Measurements from ENCODE around the gene KCNMA1. TPM values are rescaled to one million over a fixed set of nuclear protein-coding genes. Genes with fewer than 3 reads are reported as not detected.
A peak's percentile ranks its signal among the peaks of the same experiment; 100 is the strongest.

The KCNMA1 gene
- total RNA-seq, 4 donors from 2014 or later = 10.1 to 32.6 (median 20.1) TPM

- TF ChIP-seq CTCF (IDR thresholded peaks at IDR 0.05) = no peak
- ATAC-seq (ENCODE audit: low FRiP score) = no peak
- no peak for DNase-seq (ENCODE audit: low spot score)
Observed at GRCh38 chr10:77284797-77285196, 352.8 kb downstream of the KCNMA1 start.

GRCh38 chr10:77283326-77283725 lies 354.3 kb downstream of the KCNMA1 start:
- ATAC-seq (ENCODE audit: low FRiP score) = no peak
- DNase-seq (ENCODE audit: low spot score) = no peak
- no peak for TF ChIP-seq CTCF (IDR thresholded peaks at IDR 0.05)

- DNase-seq (ENCODE audit: low spot score) (no peak), ATAC-seq (ENCODE audit: low FRiP score) (no peak)
- no peak for TF ChIP-seq CTCF (IDR thresholded peaks at IDR 0.05)
Observed at GRCh38 chr10:77282163-77282562, 355.4 kb downstream of the KCNMA1 start.

GRCh38 chr10:77281719-77282118 lies 355.9 kb downstream of the KCNMA1 start:
- DNase-seq (ENCODE audit: low spot score) = no peak
- ATAC-seq (ENCODE audit: low FRiP score) = no peak
- no peak for TF ChIP-seq CTCF (IDR thresholded peaks at IDR 0.05)

- no peak for ATAC-seq (ENCODE audit: low FRiP score)
- TF ChIP-seq CTCF (IDR thresholded peaks at IDR 0.05) = no peak
- no peak for DNase-seq (ENCODE audit: low spot score)
Observed at GRCh38 chr10:77279207-77279606, 358.4 kb downstream of the KCNMA1 start.

GRCh38 chr10:77274046-77274795 lies 363.4 kb downstream of the KCNMA1 start:
- ATAC-seq (ENCODE audit: low FRiP score) (peak; percentile 46), DNase-seq (ENCODE audit: low spot score) (no peak)
- no peak for TF ChIP-seq CTCF (IDR thresholded peaks at IDR 0.05)

- ATAC-seq (ENCODE audit: low FRiP score) (no peak), DNase-seq (ENCODE audit: low spot score) (no peak)
- no peak for TF ChIP-seq CTCF (IDR thresholded peaks at IDR 0.05)
Observed at GRCh38 chr10:77269163-77269562, 368.4 kb downstream of the KCNMA1 start.
